Loucy (cell line): ENCODE data around the gene SCD.

ENCODE experiments used
- H2AFZ ChIP-seq: fragments of 200-600 bp; sonication (generic); 2 replicates; pipeline ENCODE4 v1.6.0; 2016; ENCODE audit warnings: antibody characterized with exemption, mild to moderate bottlenecking, low read length, moderate library complexity
- H3F3A ChIP-seq: fragments of 200-600 bp; 2 replicates; pipeline ENCODE4 v1.6.0; 2016; ENCODE audit warnings: antibody characterized with exemption, low read depth, mild to moderate bottlenecking
- H3K27me3 ChIP-seq: fragments of 200-600 bp; sonication (generic); 2 replicates; pipeline ENCODE4 v1.6.1; 2014; ENCODE audit warnings: low read length, mild to moderate bottlenecking; ENCODE audit not compliant: insufficient read depth, poor library complexity, severe bottlenecking
- H3K36me3 ChIP-seq: fragments of 200-600 bp; sonication (generic); 2 replicates; pipeline ENCODE4 v1.6.1; 2016; ENCODE audit warnings: low read length; ENCODE audit not compliant: insufficient read depth
- H3K4me1 ChIP-seq: fragments of 200-600 bp; sonication (generic); 2 replicates; pipeline ENCODE4 v1.5.1; 2014; ENCODE audit warnings: low read length, mild to moderate bottlenecking; ENCODE audit not compliant: insufficient read depth, poor library complexity, severe bottlenecking
- H3K4me2 ChIP-seq: fragments of 200-600 bp; sonication (generic); 2 replicates; pipeline ENCODE4 v1.6.0; 2014; ENCODE audit warnings: antibody characterized with exemption, low read length, low read depth, mild to moderate bottlenecking; ENCODE audit not compliant: poor library complexity, severe bottlenecking
- H3K4me3 ChIP-seq: fragments of 200-600 bp; sonication (generic); 2 replicates; pipeline ENCODE4 v1.5.1; 2014; ENCODE audit warnings: low read length, mild to moderate bottlenecking, mixed read lengths; ENCODE audit not compliant: poor library complexity, severe bottlenecking
- H3K79me2 ChIP-seq: fragments of 200-600 bp; sonication (generic); 2 replicates; pipeline ENCODE4 v1.6.1; 2014; ENCODE audit warnings: low read length; ENCODE audit not compliant: insufficient read depth
- H3K9ac ChIP-seq: fragments of 200-600 bp; sonication (generic); 2 replicates; pipeline ENCODE4 v1.6.0; 2014; ENCODE audit warnings: mild to moderate bottlenecking, low read depth, low read length, moderate library complexity; ENCODE audit not compliant: poor library complexity, severe bottlenecking
- H3K9me2 ChIP-seq: fragments of 200-600 bp; sonication (generic); replicated peaks from 2 replicates; pipeline ENCODE4 v1.6.1; 2016; ENCODE audit warnings: low read depth, low read length, mixed read lengths
- H3K9me3 ChIP-seq: fragments of 200-600 bp; sonication (generic); 2 replicates; pipeline ENCODE4 v1.6.1; 2014; ENCODE audit warnings: mild to moderate bottlenecking, antibody characterized with exemption, low read length, low read depth; ENCODE audit not compliant: insufficient read depth
- H4K20me1 ChIP-seq: fragments of 200-600 bp; sonication (generic); 2 replicates; pipeline ENCODE4 v1.6.0; 2014; ENCODE audit warnings: antibody characterized with exemption, low read length, mild to moderate bottlenecking; ENCODE audit not compliant: insufficient read depth, poor library complexity, severe bottlenecking
- CTCF ChIP-seq: fragments of 200-600 bp; sonication (generic); conservative IDR thresholded peaks from 2 replicates; pipeline ENCODE4 v1.5.1; 2014; ENCODE audit warnings: mild to moderate bottlenecking, antibody characterized with exemption, low read length
- EZH2phosphoT487 ChIP-seq: fragments of 200-600 bp; IDR thresholded peaks from 2 replicates; pipeline ENCODE4 v1.6.1; 2018; ENCODE audit warnings: antibody characterized with exemption, mild to moderate bottlenecking, moderate library complexity, borderline replicate concordance

Gene SCD

GRCh38 chr10:100334762-100335161 lies 12.3 kb upstream of the SCD start:
- no peaks in the 10 kb centered on the region for H3F3A ChIP-seq
- TF ChIP-seq CTCF (no peak), EZH2phosphoT487 (no peak)
- H3K4me2 ChIP-seq = no peak overlapping the region
- H3K27me3 ChIP-seq = no peaks in the 10 kb centered on the region
- H3K4me3 ChIP-seq = no peak overlapping the region
- no peaks in the 10 kb centered on the region for H3K79me2 ChIP-seq
- H3K9me3 ChIP-seq = no peaks in the 10 kb centered on the region
- no peaks in the 10 kb centered on the region for H3K9me2 ChIP-seq
- H3K36me3 ChIP-seq = no peaks in the 10 kb centered on the region
- no peak overlapping the region for H3K9ac ChIP-seq
- H4K20me1 ChIP-seq = no peaks in the 10 kb centered on the region
- H2AFZ ChIP-seq = no peak overlapping the region
- no peaks in the 10 kb centered on the region for H3K4me1 ChIP-seq

GRCh38 chr10:100338434-100339036 lies 8.5 kb upstream of the SCD start:
- H3K27me3 ChIP-seq = no peaks in the 10 kb centered on the region
- H3K9me3 ChIP-seq = no peaks in the 10 kb centered on the region
- H3K4me1 ChIP-seq = peaks cover 3% of the 10 kb centered on the region
- H3K79me2 ChIP-seq = no peaks in the 10 kb centered on the region
- no peaks in the 10 kb centered on the region for H3K36me3 ChIP-seq
- TF ChIP-seq CTCF (peak; percentile 93), EZH2phosphoT487 (no peak)
- H3K4me2 ChIP-seq = no peak overlapping the region
- H3K9me2 ChIP-seq = no peaks in the 10 kb centered on the region
- H3K4me3 ChIP-seq = no peak overlapping the region
- H2AFZ ChIP-seq = peak overlapping the region; percentile 53
- peak overlapping the region; percentile 20 for H3K9ac ChIP-seq
- no peaks in the 10 kb centered on the region for H4K20me1 ChIP-seq
- no peaks in the 10 kb centered on the region for H3F3A ChIP-seq

DNA sequence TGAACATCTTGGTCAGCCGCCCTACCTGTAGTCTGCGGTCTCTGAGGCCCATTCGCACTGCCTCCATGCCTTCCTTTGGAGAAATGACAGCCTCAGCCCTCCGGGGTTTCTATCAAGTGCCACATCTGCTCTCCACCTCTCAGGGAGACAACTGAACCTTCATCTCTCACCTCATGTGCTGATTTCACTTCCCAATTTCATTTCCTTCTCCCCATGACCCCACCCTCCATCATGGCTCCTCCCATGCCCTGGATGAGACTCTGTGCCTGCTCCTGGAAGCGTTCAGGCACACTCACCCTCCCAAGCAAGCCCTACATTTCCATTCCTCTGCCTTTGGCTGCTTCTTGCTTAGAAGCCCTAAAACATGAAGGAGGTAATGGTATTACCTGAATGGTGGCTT lies 7.8 kb upstream of the SCD start:
- H3K4me1 ChIP-seq = peaks cover 5% of the 10 kb centered on the region
- H3K9ac ChIP-seq = no peak overlapping the region
- TF ChIP-seq EZH2phosphoT487 (no peak), CTCF (no peak)
- no peaks in the 10 kb centered on the region for H3K79me2 ChIP-seq
- H3K27me3 ChIP-seq = no peaks in the 10 kb centered on the region
- no peak overlapping the region for H3K4me2 ChIP-seq
- no peaks in the 10 kb centered on the region for H4K20me1 ChIP-seq
- no peaks in the 10 kb centered on the region for H3K9me2 ChIP-seq
- H2AFZ ChIP-seq = no peak overlapping the region; the same call in 1 of the 2 replicates
- H3K4me3 ChIP-seq = no peak overlapping the region
- no peaks in the 10 kb centered on the region for H3F3A ChIP-seq
- no peaks in the 10 kb centered on the region for H3K9me3 ChIP-seq
- no peaks in the 10 kb centered on the region for H3K36me3 ChIP-seq
